ENCODE measurements around the gene RUNX2.

DNA sequence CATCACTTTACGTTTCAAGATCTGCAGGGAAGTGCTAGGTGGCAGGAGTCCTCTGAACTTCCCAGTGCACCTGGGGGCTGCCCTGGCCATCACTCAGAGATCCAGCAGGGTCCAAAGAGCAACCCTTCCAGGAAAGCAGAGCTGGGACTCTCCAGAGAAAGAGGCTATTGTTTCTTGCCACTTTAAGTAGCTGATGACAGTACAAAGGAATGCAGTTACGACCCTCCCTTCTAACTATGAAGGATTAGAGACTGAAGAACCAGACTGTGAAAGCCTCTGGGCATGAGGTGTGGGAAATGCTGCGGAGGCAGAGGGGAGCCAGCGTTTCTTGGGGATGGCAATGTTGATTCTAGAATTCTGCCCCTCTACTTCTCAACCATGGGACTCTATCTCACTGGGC lies 238.8 kb downstream of the RUNX2 start:
- TF ChIP-seq TAF1 (IDR thresholded peaks at IDR 0.05; ENCODE audit: low read depth): no peak
- TF ChIP-seq ZBTB7A (IDR thresholded peaks at IDR 0.05; ENCODE audit: low read depth): 0 out of 2 replicates have a peak, but pooled peaks have one; percentile 18
- TF ChIP-seq, protein P1, sequence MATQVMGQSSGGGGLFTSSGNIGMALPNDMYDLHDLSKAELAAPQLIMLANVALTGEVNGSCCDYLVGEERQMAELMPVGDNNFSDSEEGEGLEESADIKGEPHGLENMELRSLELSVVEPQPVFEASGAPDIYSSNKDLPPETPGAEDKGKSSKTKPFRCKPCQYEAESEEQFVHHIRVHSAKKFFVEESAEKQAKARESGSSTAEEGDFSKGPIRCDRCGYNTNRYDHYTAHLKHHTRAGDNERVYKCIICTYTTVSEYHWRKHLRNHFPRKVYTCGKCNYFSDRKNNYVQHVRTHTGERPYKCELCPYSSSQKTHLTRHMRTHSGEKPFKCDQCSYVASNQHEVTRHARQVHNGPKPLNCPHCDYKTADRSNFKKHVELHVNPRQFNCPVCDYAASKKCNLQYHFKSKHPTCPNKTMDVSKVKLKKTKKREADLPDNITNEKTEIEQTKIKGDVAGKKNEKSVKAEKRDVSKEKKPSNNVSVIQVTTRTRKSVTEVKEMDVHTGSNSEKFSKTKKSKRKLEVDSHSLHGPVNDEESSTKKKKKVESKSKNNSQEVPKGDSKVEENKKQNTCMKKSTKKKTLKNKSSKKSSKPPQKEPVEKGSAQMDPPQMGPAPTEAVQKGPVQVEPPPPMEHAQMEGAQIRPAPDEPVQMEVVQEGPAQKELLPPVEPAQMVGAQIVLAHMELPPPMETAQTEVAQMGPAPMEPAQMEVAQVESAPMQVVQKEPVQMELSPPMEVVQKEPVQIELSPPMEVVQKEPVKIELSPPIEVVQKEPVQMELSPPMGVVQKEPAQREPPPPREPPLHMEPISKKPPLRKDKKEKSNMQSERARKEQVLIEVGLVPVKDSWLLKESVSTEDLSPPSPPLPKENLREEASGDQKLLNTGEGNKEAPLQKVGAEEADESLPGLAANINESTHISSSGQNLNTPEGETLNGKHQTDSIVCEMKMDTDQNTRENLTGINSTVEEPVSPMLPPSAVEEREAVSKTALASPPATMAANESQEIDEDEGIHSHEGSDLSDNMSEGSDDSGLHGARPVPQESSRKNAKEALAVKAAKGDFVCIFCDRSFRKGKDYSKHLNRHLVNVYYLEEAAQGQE (IDR thresholded peaks at IDR 0.05; ENCODE audit: low read depth): no peak
- no peak for TF ChIP-seq CEBPB (IDR thresholded peaks at IDR 0.05)
- TF ChIP-seq CREB1 (IDR thresholded peaks at IDR 0.05; ENCODE audit: low read depth): no peak
